Measurements from ENCODE around the gene CHGA. TPM values are rescaled to one million over a fixed set of nuclear protein-coding genes. Genes with fewer than 3 reads are reported as not detected.

The CHGA gene
- total RNA-seq, 1 donor from 2014 or later, result under 0.01 TPM

GRCh38 chr14:92962831-92963095 is 39.8 kb downstream of the CHGA start:
- DNase-seq, result no peak

GRCh38 chr14:92963301-92964123 is 40.6 kb downstream of the CHGA start:
- DNase-seq, result peak; percentile 15

GRCh38 chr14:92964124-92965109 is 41.5 kb downstream of the CHGA start:
- DNase-seq, result no peak

GRCh38 chr14:92965281-92965680 is 42.3 kb downstream of the CHGA start:
- DNase-seq, result no peak

- no peak for DNase-seq
These were observed 44.5 kb downstream of the CHGA start for GRCh38 chr14:92967346-92967926.

- no peak for DNase-seq
These were observed 45.5 kb downstream of the CHGA start for GRCh38 chr14:92968291-92969020.

GRCh38 chr14:92969430-92969829 is 46.5 kb downstream of the CHGA start:
- DNase-seq, result no peak

GRCh38 chr14:92969871-92970270 is 46.9 kb downstream of the CHGA start:
- no peak for DNase-seq

- DNase-seq, result no peak
These were observed 47.3 kb downstream of the CHGA start for GRCh38 chr14:92970271-92970670.

GRCh38 chr14:92971601-92972180 is 48.7 kb downstream of the CHGA start:
- DNase-seq, result no peak

GRCh38 chr14:92973261-92973797 is 50.4 kb downstream of the CHGA start:
- DNase-seq, result peak; percentile 47

- no peak for DNase-seq
These were observed 50.9 kb downstream of the CHGA start for GRCh38 chr14:92973798-92974372.

GRCh38 chr14:92974541-92975345 is 51.8 kb downstream of the CHGA start:
- no peak for DNase-seq

- no peak for DNase-seq
These were observed 53.3 kb downstream of the CHGA start for GRCh38 chr14:92976268-92976667.

GRCh38 chr14:92978229-92979021 is 55.5 kb downstream of the CHGA start:
- DNase-seq, result no peak

- DNase-seq, result no peak
These were observed 57.9 kb downstream of the CHGA start for GRCh38 chr14:92980866-92981265.

GRCh38 chr14:92981726-92982125 is 58.8 kb downstream of the CHGA start:
- no peak for DNase-seq

GRCh38 chr14:92982956-92983355 is 60.0 kb downstream of the CHGA start:
- no peak for DNase-seq

- no peak for DNase-seq
These were observed 61.3 kb downstream of the CHGA start for GRCh38 chr14:92984082-92984788.

Data from dermis blood vessel endothelial cell (primary cell).